Breast epithelium (tissue), 4 donors: ENCODE measurements around the gene DUSP15. TPM values are rescaled to one million over a fixed set of nuclear protein-coding genes. Genes with fewer than 3 reads are reported as not detected.

Experiments used
- DNase-seq, 2 donors: peaks; one replicate each; pipeline ENCODE4 v3.0.0-alpha.2; 2019; ENCODE audit warnings: low spot score in 2 of 2
- H3K27ac ChIP-seq, 2 donors: fragments of 200-600 bp; sonication (generic) in 1 of 2; one replicate each; pipeline ENCODE4 v1.5.1; 2016 to 2019; ENCODE audit warnings: mild to moderate bottlenecking in 1 of 2
- H3K27me3 ChIP-seq, 2 donors: fragments of 200-600 bp; sonication (generic) in 1 of 2; one replicate each; pipeline versions ENCODE4 v1.5.1 to v1.6.0; 2017 to 2019; ENCODE audit warnings: control low read depth in 1 of 2, mild to moderate bottlenecking in 1 of 2
- H3K36me3 ChIP-seq: fragments of 200-600 bp; one replicate; pipeline ENCODE4 v1.5.1; 2019
- H3K4me1 ChIP-seq, 2 donors: fragments of 200-600 bp; sonication (generic); one replicate each; pipeline ENCODE4 v1.5.1; 2016 to 2019; ENCODE audit warnings: control low read depth in 1 of 2
- H3K4me3 ChIP-seq, 3 donors: fragments of 200-600 bp; sonication (generic); 1 replicate in 2 of 3; 2 replicates in 1 of 3; pipeline ENCODE4 v1.5.1; 2016 to 2019; ENCODE audit warnings: mild to moderate bottlenecking in 3 of 3, moderate library complexity in 2 of 3
- H3K9me3 ChIP-seq, 2 donors: fragments of 200-600 bp; sonication (generic) in 1 of 2; one replicate each; pipeline ENCODE4 v1.5.1; 2016 to 2019; ENCODE audit warnings: control low read depth in 1 of 2
- CTCF ChIP-seq, 3 donors: fragments of 450-650 bp; IDR thresholded peaks; one replicate each; pipeline ENCODE4 v1.5.1; 2016 to 2017; ENCODE audit warnings: antibody characterized with exemption in 3 of 3, mild to moderate bottlenecking in 3 of 3, moderate library complexity in 3 of 3
- POLR2A ChIP-seq: fragments of 450-650 bp; IDR thresholded peaks from one replicate; pipeline ENCODE4 v1.6.1; 2016; ENCODE audit warnings: antibody characterized with exemption, mild to moderate bottlenecking, moderate library complexity
- POLR2AphosphoS5 ChIP-seq, 3 donors: sonication (generic); formaldehyde crosslinking; IDR thresholded peaks; one replicate each; pipeline ENCODE4 v1.6.1; 2017; ENCODE audit warnings: antibody characterized with exemption in 3 of 3
- intact Hi-C: fragments of 100-400 bp; cut with DNase I; formaldehyde crosslinking; loops from one replicate; pipeline ENCODE4 v1.15.1; 2023; ENCODE audit warnings: low total_unique reads
- total RNA-seq, 3 donors: library from RNA; depleted of rRNA; stranded (reverse); fragments of >200 nt; gene quantifications; one replicate each; pipeline ENCODE4 v1.1.0, GENCODE V29; 2016

The DUSP15 gene
- total RNA-seq, 3 donors from 2014 or later, result 1.9 to 3.6 (median 2.1) TPM

GRCh38 chr20:31868853-31869672 is 1.3 kb downstream of the DUSP15 start:
- Histone ChIP-seq H3K9me3 (no peaks in the 10 kb centered on the region), H3K27ac (no peak overlapping the region), H3K36me3 (no peaks in the 10 kb centered on the region), H3K27me3 (no peaks in the 10 kb centered on the region), H3K4me1 (peaks cover 4 to 12% of the 10 kb centered on the region in 2 donors), H3K4me3 (peak overlapping the region in 2 of 3 donors; percentile 84 to 93)
- no peak for DNase-seq
- TF ChIP-seq POLR2A (no peak), CTCF (IDR thresholded peaks at IDR 0.05) (no peak), POLR2AphosphoS5 (IDR thresholded peaks at IDR 0.05) (no peak)
- intact Hi-C loops, result no loop called here

GRCh38 chr20:31866221-31866620 is 4.1 kb downstream of the DUSP15 start:
- Histone ChIP-seq H3K27ac (no peak overlapping the region), H3K4me3 (no peak overlapping the region), H3K36me3 (no peaks in the 10 kb centered on the region), H3K27me3 (no peaks in the 10 kb centered on the region), H3K9me3 (no peaks in the 10 kb centered on the region), H3K4me1 (peaks cover 4 to 12% of the 10 kb centered on the region in 2 donors)
- TF ChIP-seq CTCF (IDR thresholded peaks at IDR 0.05), result no peak
- TF ChIP-seq POLR2A, result no peak
- no peak for TF ChIP-seq POLR2AphosphoS5 (IDR thresholded peaks at IDR 0.05)
- intact Hi-C loops, result no loop called here
- no peak for DNase-seq

- intact Hi-C loops, result no loop called here
These were observed 5.6 kb downstream of the DUSP15 start for GRCh38 chr20:31864521-31865400.

GRCh38 chr20:31863296-31864085 is 6.8 kb downstream of the DUSP15 start:
- no peak for DNase-seq
- H3K27me3 ChIP-seq, result no peaks in the 10 kb centered on the region
- no peaks in the 10 kb centered on the region for H3K4me1 ChIP-seq
- no peaks in the 10 kb centered on the region for H3K36me3 ChIP-seq
- TF ChIP-seq POLR2A, result no peak
- no peak for TF ChIP-seq POLR2AphosphoS5 (IDR thresholded peaks at IDR 0.05)
- no peak for TF ChIP-seq CTCF (IDR thresholded peaks at IDR 0.05)
- intact Hi-C loops, result no loop called here
- no peak overlapping the region for H3K4me3 ChIP-seq
- no peaks in the 10 kb centered on the region for H3K9me3 ChIP-seq
- H3K27ac ChIP-seq, result no peak overlapping the region

More at GRCh38 chr20:31864521-31865400, 5.6 kb downstream of the DUSP15 start:
- H3K9me3 ChIP-seq, result no peaks in the 10 kb centered on the region
- no peaks in the 10 kb centered on the region for H3K27me3 ChIP-seq
- TF ChIP-seq POLR2A (no peak), POLR2AphosphoS5 (IDR thresholded peaks at IDR 0.05) (no peak), CTCF (IDR thresholded peaks at IDR 0.05) (no peak)
- no peak overlapping the region for H3K27ac ChIP-seq
- H3K4me1 ChIP-seq, result peaks cover 4 to 7% of the 10 kb centered on the region in 2 donors
- no peak overlapping the region for H3K4me3 ChIP-seq
- no peaks in the 10 kb centered on the region for H3K36me3 ChIP-seq
- DNase-seq, result no peak
